Tibial artery (tissue), 4 donors: ENCODE data around the gene CRB3.

Experiments used
- DNase-seq, 2 donors: peaks; one replicate each; pipeline ENCODE4 v3.0.0-alpha.2; 2019
- H3K27ac ChIP-seq, 2 donors: fragments of 200-600 bp; sonication (generic) in 1 of 2; 1 replicate in 1 of 2; 2 replicates in 1 of 2; pipeline ENCODE4 v1.5.1; 2018 to 2019; ENCODE audit warnings: mild to moderate bottlenecking in 1 of 2
- H3K27me3 ChIP-seq, 2 donors: fragments of 200-600 bp; sonication (generic) in 1 of 2; one replicate each; pipeline versions ENCODE4 v1.5.1 to v1.6.0; 2016 to 2019
- H3K36me3 ChIP-seq, 3 donors: fragments of 200-600 bp; sonication (generic) in 2 of 3; one replicate each; pipeline ENCODE4 v1.5.1; 2016 to 2019; ENCODE audit warnings: mild to moderate bottlenecking in 2 of 3
- H3K4me1 ChIP-seq, 4 donors: fragments of 200-600 bp; sonication (generic) in 2 of 4; 1 replicate in 3 of 4; 2 replicates in 1 of 4; pipeline ENCODE4 v1.5.1; 2016 to 2019
- H3K4me3 ChIP-seq, 2 donors: fragments of 200-600 bp; sonication (generic) in 1 of 2; 1 replicate in 1 of 2; 2 replicates in 1 of 2; pipeline ENCODE4 v1.5.1; 2018 to 2019; ENCODE audit warnings: mild to moderate bottlenecking in 2 of 2
- H3K9me3 ChIP-seq, 3 donors: fragments of 200-600 bp; sonication (generic) in 1 of 3; one replicate each; pipeline ENCODE4 v1.5.1; 2016 to 2019
- intact Hi-C: fragments of 100-400 bp; cut with DNase I; formaldehyde crosslinking; loops from one replicate; pipeline ENCODE4 v1.15.0; 2023; ENCODE audit warnings: low total_unique reads
- TF ChIP-seq, protein P1 (sequence below), 2 experiments: fragments of 200-600 bp in 1 of 2; fragments of 450-650 bp in 1 of 2; IDR thresholded peaks; one replicate each; pipeline ENCODE4 v1.5.1; 2017 to 2019; ENCODE audit warnings: antibody characterized with exemption in 2 of 2, mild to moderate bottlenecking in 1 of 2, moderate library complexity in 1 of 2

Gene CRB3

GRCh38 chr19:6417713-6418561, 46.1 kb upstream of the CRB3 start:
- TF ChIP-seq, protein P1, sequence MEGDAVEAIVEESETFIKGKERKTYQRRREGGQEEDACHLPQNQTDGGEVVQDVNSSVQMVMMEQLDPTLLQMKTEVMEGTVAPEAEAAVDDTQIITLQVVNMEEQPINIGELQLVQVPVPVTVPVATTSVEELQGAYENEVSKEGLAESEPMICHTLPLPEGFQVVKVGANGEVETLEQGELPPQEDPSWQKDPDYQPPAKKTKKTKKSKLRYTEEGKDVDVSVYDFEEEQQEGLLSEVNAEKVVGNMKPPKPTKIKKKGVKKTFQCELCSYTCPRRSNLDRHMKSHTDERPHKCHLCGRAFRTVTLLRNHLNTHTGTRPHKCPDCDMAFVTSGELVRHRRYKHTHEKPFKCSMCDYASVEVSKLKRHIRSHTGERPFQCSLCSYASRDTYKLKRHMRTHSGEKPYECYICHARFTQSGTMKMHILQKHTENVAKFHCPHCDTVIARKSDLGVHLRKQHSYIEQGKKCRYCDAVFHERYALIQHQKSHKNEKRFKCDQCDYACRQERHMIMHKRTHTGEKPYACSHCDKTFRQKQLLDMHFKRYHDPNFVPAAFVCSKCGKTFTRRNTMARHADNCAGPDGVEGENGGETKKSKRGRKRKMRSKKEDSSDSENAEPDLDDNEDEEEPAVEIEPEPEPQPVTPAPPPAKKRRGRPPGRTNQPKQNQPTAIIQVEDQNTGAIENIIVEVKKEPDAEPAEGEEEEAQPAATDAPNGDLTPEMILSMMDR (IDR thresholded peaks at IDR 0.05) = no peak
- DNase-seq = no peak

DNA sequence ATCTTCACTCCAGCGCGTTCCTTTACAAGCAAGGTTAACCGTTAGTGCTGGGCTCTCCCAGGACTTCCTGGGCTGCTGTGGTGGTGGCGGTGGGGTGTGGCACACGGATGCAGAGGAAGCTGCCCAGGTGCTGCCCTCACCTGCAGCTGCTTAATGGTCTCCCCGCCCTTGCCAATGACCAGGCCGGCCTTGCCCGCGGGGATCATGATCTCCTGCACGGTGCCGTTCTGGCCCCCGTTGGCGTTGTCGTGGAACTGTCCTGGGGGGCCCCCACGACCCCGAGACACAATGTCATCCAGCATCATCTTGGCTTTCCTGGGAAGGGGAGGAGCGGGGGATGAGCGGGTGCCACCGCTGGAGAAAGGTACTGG, 45.5 kb upstream of the CRB3 start:
- H3K27me3 ChIP-seq = no peaks in the 10 kb centered on the region
- TF ChIP-seq, protein P1 (IDR thresholded peaks at IDR 0.05) = no peak
- H3K9me3 ChIP-seq = no peaks in the 10 kb centered on the region
- peaks cover 60 to 86% (median 83%) of the 10 kb centered on the region in 3 donors for H3K36me3 ChIP-seq
- no peak overlapping the region for H3K4me3 ChIP-seq
- H3K27ac ChIP-seq = no peak overlapping the region
- peaks cover 0 to 27% (median 21%) of the 10 kb centered on the region in 4 donors for H3K4me1 ChIP-seq
- intact Hi-C loops = no loop called here
- DNase-seq = no peak

More at GRCh38 chr19:6417713-6418561, 46.1 kb upstream of the CRB3 start:
- Histone ChIP-seq H3K4me1 (peaks cover 0 to 20% (median 15%) of the 10 kb centered on the region in 4 donors), H3K27me3 (no peaks in the 10 kb centered on the region), H3K9me3 (no peaks in the 10 kb centered on the region), H3K4me3 (no peak overlapping the region), H3K27ac (no peak overlapping the region), H3K36me3 (peaks cover 60 to 90% (median 83%) of the 10 kb centered on the region in 3 donors)
- intact Hi-C loops = no loop called here

DNA sequence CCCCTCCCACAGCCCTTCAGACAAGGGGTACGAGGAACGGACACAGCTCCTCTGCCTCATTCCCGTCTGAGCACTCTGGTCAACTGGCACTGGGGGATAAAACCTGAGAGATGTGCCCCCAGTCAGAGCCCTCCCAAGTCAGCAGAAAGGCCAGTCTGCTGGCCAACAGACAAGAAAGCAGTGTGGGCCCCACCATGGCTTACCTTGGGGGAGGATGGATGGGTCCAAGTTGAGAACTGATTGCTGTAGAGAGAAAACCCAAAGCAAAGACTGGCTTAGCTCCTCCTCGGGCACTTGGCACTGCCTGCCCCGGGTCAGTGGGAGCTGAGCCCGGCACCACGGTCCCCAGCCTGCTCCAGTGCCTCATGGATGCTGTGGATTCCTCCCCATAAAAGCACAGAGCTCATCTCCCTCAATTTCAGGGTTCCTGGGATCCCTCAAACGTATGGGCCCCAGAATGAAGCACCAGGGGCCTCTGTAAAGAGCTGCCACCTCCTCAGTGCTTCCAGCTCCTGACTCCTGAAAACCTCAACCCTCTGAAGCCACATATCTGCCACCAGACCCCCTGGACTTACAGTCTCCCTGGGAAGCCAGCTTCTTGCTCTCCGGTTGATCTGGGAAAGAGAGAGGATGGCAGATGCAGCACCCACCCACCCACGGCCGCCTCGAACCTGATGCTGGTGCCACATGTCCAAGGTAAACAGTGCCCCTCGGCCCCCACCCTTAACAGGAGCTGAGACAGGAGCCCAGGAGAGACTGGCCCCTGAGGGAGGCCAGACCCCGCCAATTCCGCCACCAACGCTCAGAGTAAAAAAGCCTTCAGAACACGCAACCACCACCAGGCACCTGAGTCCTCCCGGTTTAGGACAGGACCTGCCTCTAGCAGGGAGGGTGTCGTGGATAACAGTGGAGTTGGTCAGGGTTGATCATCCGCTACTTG, 42.7 kb upstream of the CRB3 start:
- intact Hi-C loops = no loop called here
- no peak for DNase-seq
- H3K27ac ChIP-seq = no peak overlapping the region
- no peaks in the 10 kb centered on the region for H3K27me3 ChIP-seq
- peaks cover 35 to 58% (median 57%) of the 10 kb centered on the region in 3 donors for H3K36me3 ChIP-seq
- TF ChIP-seq, protein P1 (IDR thresholded peaks at IDR 0.05) = no peak
- no peak overlapping the region for H3K4me3 ChIP-seq
- H3K9me3 ChIP-seq = no peaks in the 10 kb centered on the region
- H3K4me1 ChIP-seq = peaks cover 0 to 35% (median 27%) of the 10 kb centered on the region in 4 donors

DNA sequence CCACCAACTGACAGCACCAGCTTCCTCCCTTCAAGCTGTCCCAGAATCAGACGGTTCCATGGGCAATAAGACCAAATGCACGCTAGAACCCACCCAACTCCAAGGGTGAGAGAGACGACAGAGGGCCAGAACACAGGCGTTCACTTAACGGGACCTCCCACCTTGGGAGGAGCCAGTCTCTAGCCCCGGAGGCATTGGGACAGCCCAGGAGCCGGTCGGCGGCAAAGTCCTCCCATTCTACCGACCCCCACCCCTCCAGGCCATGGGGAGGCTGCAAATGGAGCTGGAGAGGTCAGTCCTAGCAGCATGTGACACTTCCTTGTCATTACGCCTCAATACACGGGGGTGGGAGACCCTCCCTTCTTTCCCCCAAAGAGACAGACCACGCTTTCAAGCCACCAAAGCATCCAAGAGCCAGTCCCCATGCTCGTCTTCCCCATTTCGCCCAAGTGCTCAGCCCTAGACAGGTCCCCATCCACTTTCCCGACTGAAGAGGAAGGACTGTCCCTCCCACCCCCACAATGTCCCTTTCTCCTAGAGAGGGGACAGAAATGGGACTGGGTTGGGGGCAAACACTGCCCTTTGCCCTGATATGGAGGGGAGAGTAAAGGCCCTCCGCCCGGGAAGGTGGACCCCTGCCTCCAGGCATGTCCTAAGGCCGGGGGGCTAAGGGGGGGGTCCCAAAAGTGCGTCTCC, 40.4 kb upstream of the CRB3 start:
- intact Hi-C loops = loop anchor here (2.0 kb wide), 1 partner anchor 51 kb away; the partner anchor contains the start of gene ALKBH7
- peak overlapping the region; percentile 45 to 75 for H3K27ac ChIP-seq
- H3K27me3 ChIP-seq = no peaks in the 10 kb centered on the region
- TF ChIP-seq, protein P1 (IDR thresholded peaks at IDR 0.05) = no peak
- peaks cover 0 to 35% (median 27%) of the 10 kb centered on the region in 4 donors for H3K4me1 ChIP-seq
- H3K36me3 ChIP-seq = peaks cover 12 to 35% (median 34%) of the 10 kb centered on the region in 3 donors
- no peaks in the 10 kb centered on the region for H3K9me3 ChIP-seq
- H3K4me3 ChIP-seq = peak overlapping the region; percentile 67 to 75
- DNase-seq = no peak
